ENCODE results near the gene STARD10.

STARD10 gene, protein sequence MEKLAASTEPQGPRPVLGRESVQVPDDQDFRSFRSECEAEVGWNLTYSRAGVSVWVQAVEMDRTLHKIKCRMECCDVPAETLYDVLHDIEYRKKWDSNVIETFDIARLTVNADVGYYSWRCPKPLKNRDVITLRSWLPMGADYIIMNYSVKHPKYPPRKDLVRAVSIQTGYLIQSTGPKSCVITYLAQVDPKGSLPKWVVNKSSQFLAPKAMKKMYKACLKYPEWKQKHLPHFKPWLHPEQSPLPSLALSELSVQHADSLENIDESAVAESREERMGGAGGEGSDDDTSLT

DNA sequence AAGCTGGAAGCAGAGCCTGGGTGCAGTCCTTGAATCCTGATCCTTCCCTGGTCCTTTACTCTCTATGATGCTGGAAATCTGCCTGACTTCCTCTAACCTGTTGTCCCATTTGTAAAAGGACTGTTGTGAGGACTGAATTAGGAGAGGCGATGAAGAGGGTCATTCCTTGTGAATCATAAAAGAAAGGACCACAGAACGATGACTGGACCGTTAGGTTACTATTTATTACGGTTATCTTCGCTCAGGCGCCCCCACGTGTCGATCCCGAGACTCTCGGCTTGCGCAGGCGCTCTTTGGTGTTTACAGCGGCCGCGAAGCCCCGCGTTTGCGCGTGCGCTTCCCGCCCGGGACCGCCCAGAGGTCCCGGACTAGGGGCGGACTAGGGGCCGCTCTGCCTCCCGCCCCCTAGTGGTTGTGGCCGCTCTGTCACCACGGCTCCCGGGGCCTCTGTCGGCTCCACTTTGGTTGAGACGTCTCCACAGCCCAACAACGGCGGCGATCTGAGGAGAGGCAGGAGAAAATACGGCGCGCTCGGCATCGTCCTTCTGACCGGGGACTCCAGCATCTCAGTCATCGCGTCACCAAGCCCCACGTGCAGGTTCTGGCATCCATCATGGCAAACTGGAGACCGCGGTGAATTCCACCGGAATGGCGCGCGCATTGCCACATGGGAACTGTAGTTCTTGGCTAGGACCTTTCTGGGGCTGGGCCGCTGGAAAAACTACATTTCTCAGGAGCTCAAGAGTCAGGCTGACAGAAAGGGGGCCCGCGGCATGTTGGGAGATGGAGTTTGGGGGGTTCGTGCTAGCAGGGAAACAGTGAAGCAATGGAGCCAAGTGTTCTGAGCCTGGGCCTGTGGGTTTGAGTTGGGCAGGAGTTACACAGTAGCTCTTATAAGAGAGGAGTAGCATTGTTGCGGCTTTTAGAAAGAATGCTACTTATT, at the start of gene STARD10:
TSS of gene STARD10 (minus strand) at position 623 of the 943 bp plus-strand sequence. CDS start 12,866 bp downstream, outside the sequence.
- peak within 1 kb of the TSS; percentile 71 for H3K4me3 ChIP-seq (ENCODE audit: low read depth, low read length)
- peak; percentile 73 for DNase-seq (ENCODE audit: low read depth)
- TF ChIP-seq, protein P1, sequence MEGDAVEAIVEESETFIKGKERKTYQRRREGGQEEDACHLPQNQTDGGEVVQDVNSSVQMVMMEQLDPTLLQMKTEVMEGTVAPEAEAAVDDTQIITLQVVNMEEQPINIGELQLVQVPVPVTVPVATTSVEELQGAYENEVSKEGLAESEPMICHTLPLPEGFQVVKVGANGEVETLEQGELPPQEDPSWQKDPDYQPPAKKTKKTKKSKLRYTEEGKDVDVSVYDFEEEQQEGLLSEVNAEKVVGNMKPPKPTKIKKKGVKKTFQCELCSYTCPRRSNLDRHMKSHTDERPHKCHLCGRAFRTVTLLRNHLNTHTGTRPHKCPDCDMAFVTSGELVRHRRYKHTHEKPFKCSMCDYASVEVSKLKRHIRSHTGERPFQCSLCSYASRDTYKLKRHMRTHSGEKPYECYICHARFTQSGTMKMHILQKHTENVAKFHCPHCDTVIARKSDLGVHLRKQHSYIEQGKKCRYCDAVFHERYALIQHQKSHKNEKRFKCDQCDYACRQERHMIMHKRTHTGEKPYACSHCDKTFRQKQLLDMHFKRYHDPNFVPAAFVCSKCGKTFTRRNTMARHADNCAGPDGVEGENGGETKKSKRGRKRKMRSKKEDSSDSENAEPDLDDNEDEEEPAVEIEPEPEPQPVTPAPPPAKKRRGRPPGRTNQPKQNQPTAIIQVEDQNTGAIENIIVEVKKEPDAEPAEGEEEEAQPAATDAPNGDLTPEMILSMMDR (IDR thresholded peaks at IDR 0.05; ENCODE audit: control insufficient read depth, extremely low read depth, insufficient read depth): peak; percentile 60

GRCh38 chr11:72842653-72843330, 48.9 kb upstream of the STARD10 start:
- TF ChIP-seq, protein P1 (IDR thresholded peaks at IDR 0.05; ENCODE audit: control insufficient read depth, extremely low read depth, insufficient read depth): no peak
- no peak for DNase-seq (ENCODE audit: low read depth)
- H3K4me3 ChIP-seq (ENCODE audit: low read depth, low read length): no peak overlapping the region

DNA sequence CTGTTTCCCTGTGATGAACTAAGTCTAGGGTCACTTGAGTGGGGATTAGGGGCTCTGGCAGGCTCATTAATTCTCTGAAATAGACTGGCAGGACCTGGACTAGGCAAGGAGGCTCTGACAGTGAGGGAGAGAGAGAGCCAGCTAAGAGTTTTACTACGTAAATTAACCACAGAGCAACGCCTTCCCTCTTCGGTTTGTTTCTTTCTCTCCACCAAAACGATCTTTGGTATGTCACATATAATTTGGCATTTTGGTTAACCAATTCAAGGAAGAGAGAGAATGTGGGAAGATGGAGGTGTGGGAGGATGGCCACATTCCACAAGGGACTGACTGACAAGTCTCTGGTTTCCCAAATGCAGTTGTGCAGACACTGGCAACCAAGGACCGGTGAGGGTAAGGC, 48.3 kb upstream of the STARD10 start:
- H3K4me3 ChIP-seq (ENCODE audit: low read depth, low read length): no peak overlapping the region
- no peak for DNase-seq (ENCODE audit: low read depth)
- TF ChIP-seq, protein P1 (IDR thresholded peaks at IDR 0.05; ENCODE audit: control insufficient read depth, extremely low read depth, insufficient read depth): no peak

DNA sequence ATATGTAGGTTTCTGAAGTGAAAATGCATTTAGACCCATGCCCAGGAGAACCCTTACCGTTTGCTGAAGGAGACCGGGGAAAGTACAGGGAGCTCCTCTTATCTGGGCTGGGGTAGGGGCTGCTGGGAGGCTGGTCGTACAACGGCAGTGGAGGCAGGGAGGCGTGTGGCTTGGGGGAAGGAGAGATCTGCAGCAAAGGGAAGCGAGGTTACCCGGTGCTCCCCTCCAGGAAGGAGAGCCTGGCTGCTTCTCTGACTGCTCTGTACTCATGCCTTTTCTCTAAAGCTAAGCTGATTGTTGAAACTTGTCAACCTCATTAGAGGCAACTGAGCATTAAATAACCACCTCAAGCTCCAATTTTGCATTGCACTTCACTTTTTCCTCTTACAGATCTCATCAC, 47.5 kb upstream of the STARD10 start:
- no peak for DNase-seq (ENCODE audit: low read depth)
- H3K4me3 ChIP-seq (ENCODE audit: low read depth, low read length): no peak overlapping the region
- TF ChIP-seq, protein P1 (IDR thresholded peaks at IDR 0.05; ENCODE audit: control insufficient read depth, extremely low read depth, insufficient read depth): no peak

GRCh38 chr11:72840780-72841179, 46.9 kb upstream of the STARD10 start:
- TF ChIP-seq, protein P1 (IDR thresholded peaks at IDR 0.05; ENCODE audit: control insufficient read depth, extremely low read depth, insufficient read depth): no peak
- no peak for DNase-seq (ENCODE audit: low read depth)
- no peak overlapping the region for H3K4me3 ChIP-seq (ENCODE audit: low read depth, low read length)

DNA sequence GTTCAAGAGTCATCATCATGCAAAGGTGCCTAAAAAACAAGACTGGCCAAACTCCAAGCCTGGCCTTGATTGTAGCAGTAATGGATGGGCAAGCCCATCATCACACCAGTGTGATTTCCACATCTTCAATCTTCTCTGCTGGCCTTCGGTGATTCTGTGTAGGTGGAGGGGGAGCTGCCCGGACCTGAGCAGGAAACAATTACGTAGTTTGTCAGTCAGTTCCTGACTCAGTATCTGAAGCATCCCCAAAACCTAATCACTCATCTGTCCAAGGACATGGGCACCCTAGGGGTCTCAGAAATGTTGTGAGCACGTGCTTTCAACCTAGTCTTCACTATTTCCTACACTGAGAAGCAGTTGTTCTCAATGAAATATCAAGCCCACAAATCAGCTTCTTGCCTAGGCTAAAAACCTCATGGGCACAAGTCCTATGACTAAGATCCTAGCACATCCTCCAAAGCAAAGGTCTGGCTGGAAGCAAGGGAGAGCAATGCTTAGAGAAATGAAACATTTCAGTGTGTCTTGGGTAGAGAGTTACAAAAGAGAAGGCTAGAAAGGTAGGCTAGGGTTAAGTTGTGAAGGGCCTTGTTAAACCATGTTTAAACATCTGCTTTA, 45.0 kb upstream of the STARD10 start:
- TF ChIP-seq, protein P1 (IDR thresholded peaks at IDR 0.05; ENCODE audit: control insufficient read depth, extremely low read depth, insufficient read depth): no peak
- DNase-seq (ENCODE audit: low read depth): no peak
- no peak overlapping the region for H3K4me3 ChIP-seq (ENCODE audit: low read depth, low read length)

All from LNCaP clone FGC (cell line).